GM12891 (cell line): Measurements from ENCODE around the gene ACER3.

ENCODE experiments used
- POLR2A ChIP-seq: IDR thresholded peaks from 2 replicates; pipeline ENCODE4 v1.6.1; 2011; ENCODE audit warnings: low read depth, low read length, control low read depth
- POLR2AphosphoS5 ChIP-seq: IDR thresholded peaks from 2 replicates; pipeline ENCODE4 v1.6.1; 2011; ENCODE audit warnings: low read depth, low read length, control low read depth
- POU2F2 ChIP-seq: IDR thresholded peaks from 2 replicates; pipeline ENCODE4 v1.6.1; 2011; ENCODE audit warnings: low read depth, mild to moderate bottlenecking, control low read depth, low read length, moderate library complexity
- SPI1 ChIP-seq: IDR thresholded peaks from 2 replicates; pipeline ENCODE4 v1.6.1; 2011; ENCODE audit warnings: low read depth, low read length, control low read depth
- TAF1 ChIP-seq: IDR thresholded peaks from 2 replicates; pipeline ENCODE4 v1.6.1; 2011; ENCODE audit warnings: low read depth, low read length, control low read depth

DNA sequence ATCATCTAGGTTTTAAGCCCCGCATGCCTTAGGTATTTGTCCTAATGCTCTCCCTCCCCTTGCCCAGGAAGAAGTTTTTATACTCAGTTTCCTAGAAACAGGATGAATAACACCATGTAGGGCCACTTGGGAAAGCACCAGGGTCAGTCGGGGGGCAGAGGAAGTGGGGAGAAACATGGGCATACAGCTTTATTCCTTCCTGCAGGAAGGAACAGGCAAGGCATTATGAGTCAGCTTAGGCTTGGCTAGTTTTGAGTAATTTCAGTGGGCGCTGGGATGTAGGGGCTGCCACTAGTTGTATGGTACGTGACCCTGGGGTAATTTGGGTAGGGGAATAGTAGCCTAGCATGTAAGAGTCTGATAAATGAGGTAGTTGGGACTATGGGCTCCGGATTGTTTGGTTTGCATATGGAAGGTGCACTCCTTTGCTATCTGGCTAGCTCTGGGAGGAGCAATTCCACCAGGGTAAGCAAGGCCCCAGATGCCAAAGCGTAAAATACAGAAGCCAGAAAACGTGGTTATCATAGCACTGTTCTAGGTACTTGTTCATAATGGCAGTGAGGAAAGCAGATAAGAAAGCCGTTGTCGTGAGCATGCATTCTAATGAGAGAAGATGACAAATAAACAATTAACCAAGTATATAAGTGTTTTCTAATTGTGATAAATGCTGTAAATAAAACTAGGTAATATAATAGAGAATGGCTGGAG, 24.8 kb downstream of the ACER3 start:
- TF ChIP-seq POLR2A: no peak
- no peak for TF ChIP-seq POLR2AphosphoS5
- TF ChIP-seq TAF1: no peak
- TF ChIP-seq POU2F2: no peak
- TF ChIP-seq SPI1: no peak
